Amniotic epithelial cell (primary cell): ENCODE results near the gene CDC42.
A peak's percentile ranks its signal among the peaks of the same experiment; 100 is the strongest.

Source experiments
- DNase-seq: peaks from one replicate; pipeline ENCODE4 v3.0.0-alpha.2; 2010; ENCODE audit warnings: low read depth

CDC42 gene

DNA sequence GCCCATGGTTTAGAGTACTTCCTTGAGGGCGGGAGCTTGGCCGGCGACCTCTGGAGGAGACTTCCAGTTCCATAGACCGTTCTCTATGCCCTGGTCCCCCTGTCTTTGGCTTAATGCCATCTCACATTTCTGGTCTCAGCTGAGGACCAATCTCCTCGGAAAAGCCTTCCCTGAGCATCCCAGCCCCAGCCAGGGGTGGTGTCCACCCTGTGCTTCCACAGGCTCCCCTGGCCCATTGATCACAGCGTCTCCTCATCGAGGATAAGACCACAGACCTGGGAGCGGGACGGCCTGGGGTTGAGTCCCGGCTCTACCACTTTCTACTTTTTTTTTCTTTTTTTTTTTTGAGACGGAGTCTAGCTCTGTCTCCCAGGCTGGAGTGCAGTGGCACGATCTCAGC is 75.9 kb downstream of the CDC42 start:
- DNase-seq: no peak

GRCh38 chr1:22129501-22130117 is 77.1 kb downstream of the CDC42 start:
- DNase-seq: no peak

GRCh38 chr1:22131062-22131461 is 78.6 kb downstream of the CDC42 start:
- no peak for DNase-seq

DNA sequence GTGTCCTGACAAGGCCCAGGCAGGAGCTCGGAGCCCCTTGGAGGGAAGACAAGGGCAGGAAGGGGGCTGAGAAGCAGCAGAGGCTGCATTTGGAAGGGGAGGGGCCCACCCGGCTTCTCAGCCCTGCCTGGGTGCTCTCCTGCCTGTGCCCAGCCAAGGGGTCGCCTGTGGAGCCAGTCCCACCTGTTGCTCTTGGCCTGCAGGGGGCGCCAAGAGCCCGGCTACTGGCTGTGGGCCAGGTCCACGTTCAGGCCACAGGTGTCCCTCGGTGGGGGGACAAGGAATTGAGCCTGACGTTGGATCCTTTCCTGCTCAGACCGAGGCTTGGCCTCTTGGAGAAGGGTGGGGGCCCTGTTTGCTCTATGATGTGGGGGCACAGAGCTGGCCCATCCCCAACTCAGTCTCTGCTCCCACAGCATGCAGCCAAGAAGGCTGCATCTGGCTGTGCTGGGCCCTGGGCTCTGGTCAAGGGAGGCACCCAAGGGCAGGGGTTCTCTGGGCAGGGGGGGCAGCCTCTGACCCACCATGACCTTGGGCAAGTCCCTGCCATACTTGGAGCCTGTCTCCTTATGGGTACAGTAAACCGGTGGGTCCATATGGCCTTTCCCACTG is 79.5 kb downstream of the CDC42 start:
- DNase-seq: no peak

DNA sequence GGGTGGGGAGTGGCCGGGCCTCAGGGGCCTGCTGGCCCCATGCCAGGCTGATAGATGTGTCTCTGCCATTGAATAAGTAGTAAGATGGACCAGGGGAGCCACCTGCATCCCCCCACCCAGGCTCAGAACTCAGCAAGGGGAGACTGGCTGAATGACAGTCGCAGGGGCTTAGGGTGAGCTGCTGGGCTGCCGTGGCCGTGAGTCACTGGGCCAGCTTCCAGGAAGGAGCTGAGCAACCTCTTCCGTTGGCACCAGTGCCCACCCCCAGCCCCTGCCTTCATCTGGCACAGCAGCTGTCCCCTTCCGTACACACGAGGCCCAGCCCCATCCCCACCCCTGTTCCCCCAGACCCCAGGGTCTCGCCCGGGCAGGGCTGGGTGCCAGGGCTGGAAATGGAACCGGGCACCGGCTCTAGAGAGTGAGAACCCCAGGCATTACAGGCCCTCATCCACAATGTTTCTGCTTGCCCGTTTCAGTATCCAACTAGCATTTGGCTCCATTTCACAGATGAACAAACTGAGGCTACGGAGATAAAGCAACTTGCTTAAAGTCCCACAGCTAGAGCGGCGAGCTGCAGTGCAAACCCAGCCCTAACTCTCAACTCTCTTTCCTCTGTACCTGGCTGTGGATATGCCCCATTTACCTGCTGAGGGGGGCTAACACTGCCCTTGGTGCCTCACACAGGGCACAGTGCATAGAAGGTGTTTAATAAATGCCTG is 80.2 kb downstream of the CDC42 start:
- peak; percentile 47 for DNase-seq

- DNase-seq: no peak
These were observed 80.9 kb downstream of the CDC42 start for GRCh38 chr1:22133247-22133930.

DNA sequence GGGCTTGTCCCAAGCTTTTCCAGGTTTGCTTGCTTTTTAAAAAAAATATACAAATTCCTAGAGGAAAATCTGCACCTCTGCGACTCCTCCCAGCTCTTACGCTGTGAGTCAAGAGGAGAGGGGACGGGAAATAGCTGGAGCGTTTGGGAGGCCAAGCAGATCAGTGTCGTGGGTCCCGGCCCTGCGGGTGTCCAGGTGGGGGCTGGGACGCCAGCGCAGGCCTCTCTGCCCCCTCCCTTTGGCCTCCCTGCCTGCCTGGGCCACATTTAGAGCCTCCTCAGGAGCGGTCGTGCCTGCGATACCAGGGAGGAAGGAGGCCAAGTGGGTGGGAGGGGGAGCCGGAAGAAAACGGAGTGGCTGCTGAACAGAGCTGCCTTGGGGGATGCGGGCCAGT is 81.4 kb downstream of the CDC42 start:
- DNase-seq: no peak

DNA sequence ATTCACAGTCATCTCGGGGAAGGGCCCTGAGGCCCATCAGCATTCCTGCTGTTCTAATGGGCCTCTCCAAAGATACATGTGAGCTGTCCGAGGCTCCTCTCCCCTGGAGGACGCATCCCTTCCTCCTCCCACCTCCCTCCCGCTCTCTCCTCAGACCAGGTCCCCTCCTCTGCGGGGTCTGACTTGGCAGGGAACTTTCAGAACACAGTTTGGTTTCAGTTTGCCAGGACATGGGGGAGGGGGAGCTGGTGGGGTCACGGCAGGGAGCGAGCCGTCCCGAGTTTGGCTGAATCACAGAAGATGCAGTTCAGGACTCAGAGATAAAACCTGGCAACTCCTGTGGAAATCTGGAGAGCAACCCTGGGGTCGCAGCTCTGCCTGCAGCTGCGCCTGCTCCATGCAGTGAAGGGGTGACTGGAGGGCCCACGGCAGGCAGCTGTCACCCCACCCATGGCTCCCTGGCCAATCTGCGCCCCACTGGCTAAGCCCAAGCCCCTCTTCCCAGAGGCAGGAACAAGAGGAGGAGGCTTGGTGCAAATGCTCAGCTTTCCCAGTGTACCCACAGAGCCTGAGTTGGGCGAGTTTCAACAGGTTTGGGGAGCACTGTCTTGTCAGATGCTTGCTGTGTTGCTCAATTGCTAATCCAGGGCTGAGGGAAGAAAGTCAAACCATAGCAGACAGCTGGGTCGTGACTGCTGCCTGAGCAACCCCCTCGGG is 84.7 kb downstream of the CDC42 start:
- peak; percentile 52 for DNase-seq

- DNase-seq: no peak
These were observed 86.6 kb downstream of the CDC42 start for GRCh38 chr1:22139066-22139594.

DNA sequence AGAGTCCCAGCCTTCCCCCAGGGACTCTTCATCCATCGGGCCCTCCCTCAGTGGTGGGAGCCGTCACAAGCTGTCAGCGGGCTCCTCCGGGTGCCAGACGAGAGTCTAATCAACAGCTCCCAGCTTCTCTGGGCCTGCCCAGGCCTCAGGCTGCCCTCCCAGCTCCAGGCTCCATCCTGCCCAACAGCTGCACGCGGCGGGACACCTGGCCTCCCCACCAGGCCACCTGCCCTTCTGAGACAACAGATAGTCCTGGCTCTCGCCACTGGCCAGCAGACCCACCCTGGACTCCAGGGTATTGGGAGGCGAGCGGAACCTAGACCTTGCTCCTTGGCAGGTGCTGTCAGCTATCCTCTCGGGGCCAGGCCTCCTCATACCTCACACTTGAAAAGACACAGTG is 87.3 kb downstream of the CDC42 start:
- no peak for DNase-seq
